ENCODE results near the gene HTRA1.

HTRA1 gene

DNA sequence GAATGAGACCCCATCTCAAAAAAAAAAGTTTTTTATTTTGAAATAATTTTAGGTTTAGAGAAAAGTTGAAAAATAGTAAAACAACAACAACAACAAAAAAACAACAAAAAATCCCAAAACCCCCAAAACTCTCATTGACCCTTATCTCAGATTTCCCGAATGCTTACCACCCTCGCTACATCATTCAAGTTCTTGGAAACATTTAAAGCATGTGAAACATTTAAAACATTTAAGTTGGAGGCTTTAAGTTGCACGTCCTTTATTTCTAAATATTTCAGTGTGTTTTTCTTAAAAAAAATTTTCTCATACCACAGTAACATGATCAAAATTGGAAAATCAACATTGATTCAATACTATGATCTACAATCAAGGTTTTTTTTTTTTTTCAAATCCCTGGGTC is 7.3 kb upstream of the HTRA1 start:
- peaks cover 0 to 41% (median 15%) of the 10 kb centered on the region in 5 donors for H3K4me1 ChIP-seq (ENCODE audit: control insufficient read depth in 5 of 5, insufficient read depth in 5 of 5, low read length in 5 of 5)
- H3K9ac ChIP-seq (ENCODE audit: low read length in 5 of 5) = no peak overlapping the region
- H3K9me3 ChIP-seq (ENCODE audit: control insufficient read depth in 5 of 5, low read length in 5 of 5) = no peaks in the 10 kb centered on the region
- H3K27ac ChIP-seq (ENCODE audit: low read depth, low read length) = no peak overlapping the region
- H3K36me3 ChIP-seq (ENCODE audit: control insufficient read depth in 5 of 5, insufficient read depth in 5 of 5, low read length in 5 of 5) = no peaks in the 10 kb centered on the region
- H3K27me3 ChIP-seq (ENCODE audit: control insufficient read depth in 5 of 5, insufficient read depth in 4 of 5, low read length in 5 of 5) = no peaks in the 10 kb centered on the region
- H3K4me3 ChIP-seq (ENCODE audit: low read depth in 1 of 5, low read length in 5 of 5) = no peak overlapping the region

GRCh38 chr10:122454603-122455080 is 6.7 kb upstream of the HTRA1 start, which contains the start of gene ARMS2:
ARMS2 (plus strand) TSS chr10:122454653; CDS start chr10:122454728, 75 bp downstream.
- no peaks in the 10 kb centered on the region for H3K27me3 ChIP-seq (ENCODE audit: control insufficient read depth in 5 of 5, insufficient read depth in 4 of 5, low read length in 5 of 5)
- no peak within 1 kb of the TSS for H3K9ac ChIP-seq (ENCODE audit: low read length in 5 of 5)
- no peaks in the 10 kb centered on the region for H3K36me3 ChIP-seq (ENCODE audit: control insufficient read depth in 5 of 5, insufficient read depth in 5 of 5, low read length in 5 of 5)
- H3K4me1 ChIP-seq (ENCODE audit: control insufficient read depth in 5 of 5, insufficient read depth in 5 of 5, low read length in 5 of 5) = peaks cover 0 to 41% (median 15%) of the 10 kb centered on the region in 5 donors
- no peaks in the 10 kb centered on the region for H3K9me3 ChIP-seq (ENCODE audit: control insufficient read depth in 5 of 5, low read length in 5 of 5)
- H3K4me3 ChIP-seq (ENCODE audit: low read depth in 1 of 5, low read length in 5 of 5) = no peak within 1 kb of the TSS
- no peak within 1 kb of the TSS for H3K27ac ChIP-seq (ENCODE audit: low read depth, low read length)

DNA sequence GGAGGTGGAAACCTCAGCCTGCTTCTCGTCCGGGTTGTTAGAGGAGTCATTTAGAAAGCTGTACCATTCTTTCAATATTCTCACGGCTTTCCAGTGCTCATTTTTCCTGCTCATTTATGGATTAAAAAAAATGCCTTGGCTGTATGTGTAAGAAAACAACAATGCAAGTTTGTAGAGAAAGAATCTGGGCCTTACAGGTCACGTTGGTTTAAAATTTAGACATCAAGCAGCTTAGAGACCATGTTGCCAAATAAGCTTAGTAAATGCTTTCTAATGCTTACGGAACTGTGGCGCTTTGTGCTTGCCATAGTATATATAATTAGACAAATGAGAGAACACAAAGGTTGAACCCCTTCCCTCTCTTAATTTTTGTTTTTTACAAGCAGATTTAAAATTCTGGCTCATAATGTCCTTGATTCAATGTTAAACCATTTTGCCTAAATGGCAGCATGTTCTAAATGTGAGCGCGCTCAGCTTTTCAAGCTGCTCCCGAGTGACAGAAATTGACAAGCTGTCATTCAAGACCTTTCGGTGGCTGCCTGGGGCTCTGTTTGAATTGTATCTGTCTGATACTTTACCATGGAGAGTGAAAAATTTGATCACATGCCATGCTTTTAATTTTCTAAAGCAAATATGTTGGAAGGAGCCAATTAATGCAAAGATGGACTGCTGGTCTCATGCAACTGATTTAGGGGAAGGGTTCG is 5.8 kb upstream of the HTRA1 start:
- H3K9me3 ChIP-seq (ENCODE audit: control insufficient read depth in 5 of 5, low read length in 5 of 5) = no peaks in the 10 kb centered on the region
- no peaks in the 10 kb centered on the region for H3K36me3 ChIP-seq (ENCODE audit: control insufficient read depth in 5 of 5, insufficient read depth in 5 of 5, low read length in 5 of 5)
- H3K27me3 ChIP-seq (ENCODE audit: control insufficient read depth in 5 of 5, insufficient read depth in 4 of 5, low read length in 5 of 5) = no peaks in the 10 kb centered on the region
- peaks cover 0 to 38% (median 18%) of the 10 kb centered on the region in 5 donors for H3K4me1 ChIP-seq (ENCODE audit: control insufficient read depth in 5 of 5, insufficient read depth in 5 of 5, low read length in 5 of 5)
- no peak overlapping the region for H3K4me3 ChIP-seq (ENCODE audit: low read depth in 1 of 5, low read length in 5 of 5)
- H3K27ac ChIP-seq (ENCODE audit: low read depth, low read length) = no peak overlapping the region
- H3K9ac ChIP-seq (ENCODE audit: low read length in 5 of 5) = no peak overlapping the region

- Histone ChIP-seq H3K9ac (ENCODE audit: low read length in 5 of 5) (no peak overlapping the region), H3K36me3 (ENCODE audit: control insufficient read depth in 5 of 5, insufficient read depth in 5 of 5, low read length in 5 of 5) (no peaks in the 10 kb centered on the region), H3K4me3 (ENCODE audit: low read depth in 1 of 5, low read length in 5 of 5) (no peak overlapping the region), H3K27ac (ENCODE audit: low read depth, low read length) (no peak overlapping the region), H3K9me3 (ENCODE audit: control insufficient read depth in 5 of 5, low read length in 5 of 5) (no peaks in the 10 kb centered on the region), H3K4me1 (ENCODE audit: control insufficient read depth in 5 of 5, insufficient read depth in 5 of 5, low read length in 5 of 5) (peaks cover 2 to 42% (median 28%) of the 10 kb centered on the region in 5 donors), H3K27me3 (ENCODE audit: control insufficient read depth in 5 of 5, insufficient read depth in 4 of 5, low read length in 5 of 5) (no peaks in the 10 kb centered on the region)
These were observed 3.4 kb upstream of the HTRA1 start for GRCh38 chr10:122457934-122458333.

- Histone ChIP-seq H3K36me3 (ENCODE audit: control insufficient read depth in 5 of 5, insufficient read depth in 5 of 5, low read length in 5 of 5) (no peaks in the 10 kb centered on the region), H3K9me3 (ENCODE audit: control insufficient read depth in 5 of 5, low read length in 5 of 5) (no peaks in the 10 kb centered on the region), H3K4me3 (ENCODE audit: low read depth in 1 of 5, low read length in 5 of 5) (no peak overlapping the region), H3K27me3 (ENCODE audit: control insufficient read depth in 5 of 5, insufficient read depth in 4 of 5, low read length in 5 of 5) (no peaks in the 10 kb centered on the region), H3K27ac (ENCODE audit: low read depth, low read length) (no peak overlapping the region), H3K4me1 (ENCODE audit: control insufficient read depth in 5 of 5, insufficient read depth in 5 of 5, low read length in 5 of 5) (peaks cover 9 to 50% (median 35%) of the 10 kb centered on the region in 5 donors), H3K9ac (ENCODE audit: low read length in 5 of 5) (no peak overlapping the region)
These were observed 2.7 kb upstream of the HTRA1 start for GRCh38 chr10:122458693-122459092.

DNA sequence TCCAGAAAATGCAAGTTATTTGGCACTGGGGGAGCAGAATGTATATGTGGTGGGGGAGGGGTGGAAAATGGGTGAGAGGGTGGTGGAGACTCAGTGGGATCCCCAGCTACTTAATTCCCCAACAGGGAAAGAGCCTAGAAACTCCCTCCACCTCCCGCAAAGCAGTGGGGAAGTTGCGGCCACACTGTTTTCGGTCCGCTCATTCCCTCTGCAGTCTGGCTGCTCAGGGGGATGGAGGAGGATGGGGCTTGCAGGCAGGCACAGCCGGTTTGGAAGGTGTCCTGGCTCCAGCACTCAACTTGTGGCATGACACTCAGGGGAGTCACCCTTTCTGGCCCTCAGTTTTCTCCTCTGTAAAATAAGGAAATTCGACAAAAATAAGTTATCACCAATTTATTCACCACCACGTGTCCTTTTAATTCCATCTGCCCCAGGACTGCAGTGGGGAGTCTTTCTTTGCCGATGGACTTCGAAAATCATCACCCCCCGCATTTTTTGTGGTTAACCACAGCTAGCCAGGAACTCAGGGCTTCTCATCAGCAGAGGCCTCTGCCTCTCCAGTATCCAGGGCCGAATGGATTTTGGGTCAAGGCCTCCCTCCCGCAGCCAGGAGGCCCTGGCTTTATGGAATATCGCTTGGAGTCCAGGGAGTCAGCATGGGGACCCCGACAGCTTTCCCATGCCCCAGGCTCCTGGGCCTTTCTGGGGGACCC is 1.6 kb upstream of the HTRA1 start:
- no peaks in the 10 kb centered on the region for H3K9me3 ChIP-seq (ENCODE audit: control insufficient read depth in 5 of 5, low read length in 5 of 5)
- H3K9ac ChIP-seq (ENCODE audit: low read length in 5 of 5) = no peak overlapping the region
- no peaks in the 10 kb centered on the region for H3K36me3 ChIP-seq (ENCODE audit: control insufficient read depth in 5 of 5, insufficient read depth in 5 of 5, low read length in 5 of 5)
- H3K27me3 ChIP-seq (ENCODE audit: control insufficient read depth in 5 of 5, insufficient read depth in 4 of 5, low read length in 5 of 5) = no peaks in the 10 kb centered on the region
- no peak overlapping the region for H3K27ac ChIP-seq (ENCODE audit: low read depth, low read length)
- peaks cover 9 to 54% (median 40%) of the 10 kb centered on the region in 5 donors for H3K4me1 ChIP-seq (ENCODE audit: control insufficient read depth in 5 of 5, insufficient read depth in 5 of 5, low read length in 5 of 5)
- no peak overlapping the region for H3K4me3 ChIP-seq (ENCODE audit: low read depth in 1 of 5, low read length in 5 of 5)

- Histone ChIP-seq H3K9ac (ENCODE audit: low read length in 5 of 5) (peak overlapping the region in 3 of 5 donors; percentile 26 to 71 (median 34)), H3K27me3 (ENCODE audit: control insufficient read depth in 5 of 5, insufficient read depth in 4 of 5, low read length in 5 of 5) (no peaks in the 10 kb centered on the region), H3K4me3 (ENCODE audit: low read depth in 1 of 5, low read length in 5 of 5) (peak overlapping the region in 4 of 5 donors; percentile 50 to 85 (median 70)), H3K36me3 (ENCODE audit: control insufficient read depth in 5 of 5, insufficient read depth in 5 of 5, low read length in 5 of 5) (peaks cover 0 to 2% (median 0%) of the 10 kb centered on the region in 5 donors), H3K4me1 (ENCODE audit: control insufficient read depth in 5 of 5, insufficient read depth in 5 of 5, low read length in 5 of 5) (peaks cover 9 to 62% (median 48%) of the 10 kb centered on the region in 5 donors), H3K27ac (ENCODE audit: low read depth, low read length) (no peak overlapping the region), H3K9me3 (ENCODE audit: control insufficient read depth in 5 of 5, low read length in 5 of 5) (no peaks in the 10 kb centered on the region)
These were observed 461 bp upstream of the HTRA1 start for GRCh38 chr10:122460891-122461293.

DNA sequence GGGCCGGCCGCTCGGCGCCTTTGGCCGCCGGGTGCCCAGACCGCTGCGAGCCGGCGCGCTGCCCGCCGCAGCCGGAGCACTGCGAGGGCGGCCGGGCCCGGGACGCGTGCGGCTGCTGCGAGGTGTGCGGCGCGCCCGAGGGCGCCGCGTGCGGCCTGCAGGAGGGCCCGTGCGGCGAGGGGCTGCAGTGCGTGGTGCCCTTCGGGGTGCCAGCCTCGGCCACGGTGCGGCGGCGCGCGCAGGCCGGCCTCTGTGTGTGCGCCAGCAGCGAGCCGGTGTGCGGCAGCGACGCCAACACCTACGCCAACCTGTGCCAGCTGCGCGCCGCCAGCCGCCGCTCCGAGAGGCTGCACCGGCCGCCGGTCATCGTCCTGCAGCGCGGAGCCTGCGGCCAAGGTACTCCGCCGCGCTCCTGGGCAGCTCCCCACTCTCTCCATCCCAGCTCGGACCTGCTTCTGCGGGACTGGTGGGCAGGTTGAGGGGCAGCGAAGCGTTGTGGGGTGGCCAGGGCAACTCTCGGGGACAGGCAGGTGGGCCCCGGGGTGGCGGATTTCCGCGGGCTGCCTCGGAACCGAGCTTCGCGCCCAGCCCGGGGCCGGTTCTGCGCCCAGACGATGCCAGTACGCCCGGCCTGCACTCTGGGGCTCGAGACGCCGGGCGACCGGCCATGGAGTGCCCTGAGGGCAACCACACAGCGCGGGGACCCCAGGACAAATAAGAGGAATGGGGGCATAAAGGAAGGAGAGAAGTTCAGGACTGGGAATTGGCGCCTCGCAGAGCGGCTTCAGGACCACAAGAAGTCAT is 578 bp downstream of the HTRA1 start:
- peak overlapping the region; percentile 77 for H3K27ac ChIP-seq (ENCODE audit: low read depth, low read length)
- peak overlapping the region; percentile 74 to 91 (median 85) for H3K4me3 ChIP-seq (ENCODE audit: low read depth in 1 of 5, low read length in 5 of 5)
- no peaks in the 10 kb centered on the region for H3K9me3 ChIP-seq (ENCODE audit: control insufficient read depth in 5 of 5, low read length in 5 of 5)
- H3K4me1 ChIP-seq (ENCODE audit: control insufficient read depth in 5 of 5, insufficient read depth in 5 of 5, low read length in 5 of 5) = peaks cover 9 to 62% (median 54%) of the 10 kb centered on the region in 5 donors
- peaks cover 0 to 2% (median 0%) of the 10 kb centered on the region in 5 donors for H3K36me3 ChIP-seq (ENCODE audit: control insufficient read depth in 5 of 5, insufficient read depth in 5 of 5, low read length in 5 of 5)
- H3K9ac ChIP-seq (ENCODE audit: low read length in 5 of 5) = peak overlapping the region in 4 of 5 donors; percentile 58 to 73 (median 70)
- H3K27me3 ChIP-seq (ENCODE audit: control insufficient read depth in 5 of 5, insufficient read depth in 4 of 5, low read length in 5 of 5) = no peaks in the 10 kb centered on the region

DNA sequence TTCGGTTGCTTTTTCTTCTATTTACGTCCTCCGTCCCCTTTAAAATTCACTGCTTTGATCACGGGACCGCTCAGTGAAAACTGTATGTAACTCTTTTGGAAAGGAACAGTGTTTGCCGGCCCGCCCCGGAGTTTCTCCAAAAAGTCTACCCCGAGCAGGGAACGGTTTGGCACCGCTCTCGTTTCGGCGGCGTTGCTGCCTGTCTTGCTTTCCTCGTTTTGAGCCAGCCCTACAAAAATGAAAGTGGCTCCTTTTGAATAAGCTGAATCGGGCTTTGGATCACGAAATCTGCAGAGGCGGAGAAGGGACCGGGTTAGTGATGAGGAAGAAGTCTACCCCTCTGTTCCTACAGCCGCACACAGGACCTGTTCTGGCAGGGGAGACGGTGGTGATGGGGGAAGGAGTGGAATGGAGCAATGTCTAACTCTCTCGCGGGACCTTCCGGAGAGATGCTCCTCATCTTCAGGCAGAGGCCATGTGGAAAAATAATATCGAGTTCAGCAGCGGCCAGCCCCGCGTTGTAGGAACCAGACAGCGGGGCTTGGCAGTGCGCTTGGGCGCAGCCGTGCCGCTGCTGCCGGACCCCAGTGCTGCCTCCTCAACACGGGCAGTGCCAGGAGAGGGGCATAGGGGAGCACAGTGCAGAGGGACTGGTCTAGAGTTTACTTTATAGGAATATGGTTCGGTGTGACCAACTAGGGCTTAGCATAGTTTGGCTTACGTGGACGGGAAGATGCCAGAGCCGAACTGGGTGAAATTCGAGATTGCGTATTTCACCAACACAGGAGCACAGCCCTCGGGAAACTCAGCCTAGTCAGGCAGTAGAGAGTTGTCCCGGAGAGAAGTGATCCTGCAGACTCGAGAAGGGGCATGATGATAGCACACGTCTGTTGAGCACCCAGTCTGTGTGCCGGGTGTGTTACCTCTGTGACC is 1.4 kb downstream of the HTRA1 start:
- Histone ChIP-seq H3K9me3 (ENCODE audit: control insufficient read depth in 5 of 5, low read length in 5 of 5) (no peaks in the 10 kb centered on the region), H3K9ac (ENCODE audit: low read length in 5 of 5) (peak overlapping the region; percentile 1 to 73 (median 69)), H3K27me3 (ENCODE audit: control insufficient read depth in 5 of 5, insufficient read depth in 4 of 5, low read length in 5 of 5) (no peaks in the 10 kb centered on the region), H3K27ac (ENCODE audit: low read depth, low read length) (peak overlapping the region; percentile 77), H3K36me3 (ENCODE audit: control insufficient read depth in 5 of 5, insufficient read depth in 5 of 5, low read length in 5 of 5) (peaks cover 0 to 2% (median 0%) of the 10 kb centered on the region in 5 donors), H3K4me3 (ENCODE audit: low read depth in 1 of 5, low read length in 5 of 5) (peak overlapping the region; percentile 74 to 91 (median 85)), H3K4me1 (ENCODE audit: control insufficient read depth in 5 of 5, insufficient read depth in 5 of 5, low read length in 5 of 5) (peaks cover 9 to 59% (median 56%) of the 10 kb centered on the region in 5 donors)

All from subcutaneous abdominal adipose tissue (tissue), 5 donors.